Superior temporal gyrus (tissue), 1 donor: ENCODE data around the gene DDC.

Experiments
- DNase-seq: peaks from one replicate; pipeline ENCODE4 v3.0.0-alpha.2; 2016; ENCODE audit errors: extremely low spot score

The DDC gene

GRCh38 chr7:50564640-50565558, at the start of gene DDC:
Gene DDC, minus strand, starts transcription at chr7:50565405. Its CDS starts 21,320 bp downstream, at chr7:50544085.
- no peak for DNase-seq

GRCh38 chr7:50613473-50613872, 48.3 kb upstream of the DDC start:
- DNase-seq = no peak

GRCh38 chr7:50612704-50613103, 47.5 kb upstream of the DDC start:
- DNase-seq = no peak

- DNase-seq = no peak
These were observed 45.5 kb upstream of the DDC start for GRCh38 chr7:50610521-50611277.

- DNase-seq = no peak
These were observed 43.1 kb upstream of the DDC start for GRCh38 chr7:50608196-50608906.

- no peak for DNase-seq
These were observed 42.4 kb upstream of the DDC start for GRCh38 chr7:50607524-50608125.

GRCh38 chr7:50605059-50605458, 39.9 kb upstream of the DDC start:
- DNase-seq = no peak

GRCh38 chr7:50603287-50603686, 38.1 kb upstream of the DDC start:
- no peak for DNase-seq

- no peak for DNase-seq
These were observed 34.2 kb upstream of the DDC start for GRCh38 chr7:50599385-50599784.

GRCh38 chr7:50598460-50599343, 33.5 kb upstream of the DDC start:
- DNase-seq = no peak

- no peak for DNase-seq
These were observed 31.3 kb upstream of the DDC start for GRCh38 chr7:50596484-50596883.

GRCh38 chr7:50595491-50596102, 30.4 kb upstream of the DDC start:
- peak; percentile 79 for DNase-seq

GRCh38 chr7:50594734-50595485, 29.7 kb upstream of the DDC start:
- DNase-seq = no peak

- DNase-seq = no peak
These were observed 28.9 kb upstream of the DDC start for GRCh38 chr7:50594136-50594535.

- no peak for DNase-seq
These were observed 27.7 kb upstream of the DDC start for GRCh38 chr7:50592940-50593339.

- DNase-seq = no peak
These were observed 26.6 kb upstream of the DDC start for GRCh38 chr7:50591480-50592438.

GRCh38 chr7:50591098-50591479, 25.9 kb upstream of the DDC start:
- DNase-seq = no peak

GRCh38 chr7:50590535-50590934, 25.3 kb upstream of the DDC start:
- no peak for DNase-seq
